NCI-H2227 (cell line): Measurements from ENCODE around the gene TAS2R46.
"Not testable (repeated sequence)": the region's sequence is repeated elsewhere in the genome, so short reads cannot be mapped to it uniquely, and the experiment has no call there.

ENCODE experiments used
- DNase-seq: peaks from one replicate; lab custom pipeline; 2025; ENCODE audit not compliant: unreplicated experiment; lab: John Stamatoyannopoulos, UW

Gene TAS2R46

GRCh38 chr12:11040162-11040561 is 21.9 kb downstream of the TAS2R46 start:
- no peak for DNase-seq

GRCh38 chr12:11039171-11039570 is 22.9 kb downstream of the TAS2R46 start:
- DNase-seq = no peak

- not testable (repeated sequence) for DNase-seq
Observed at GRCh38 chr12:11033959-11034358, 28.1 kb downstream of the TAS2R46 start.

GRCh38 chr12:11031307-11031706 is 30.8 kb downstream of the TAS2R46 start, which contains the start of gene TAS2R31:
TSS of gene TAS2R31 (minus strand) at chr12:11031407. CDS start at chr12:11031335, 72 bp downstream.
- no peak for DNase-seq

GRCh38 chr12:11026118-11026517 is 36.0 kb downstream of the TAS2R46 start:
- DNase-seq = no peak

- no peak for DNase-seq
Observed at GRCh38 chr12:11023387-11023786, 38.7 kb downstream of the TAS2R46 start.

GRCh38 chr12:11022520-11022919 is 39.6 kb downstream of the TAS2R46 start, which contains the start of gene TAS2R19:
TSS of gene TAS2R19 (minus strand) at chr12:11022620. CDS start at chr12:11022571, 49 bp downstream.
- DNase-seq = no peak

GRCh38 chr12:11016937-11017336 is 45.2 kb downstream of the TAS2R46 start:
- no peak for DNase-seq

- no peak for DNase-seq
Observed at GRCh38 chr12:11015775-11016430, 46.2 kb downstream of the TAS2R46 start.

- DNase-seq = no peak
Observed at GRCh38 chr12:11014234-11014633, 47.9 kb downstream of the TAS2R46 start.
